Islet of Langerhans (tissue), 1 donor: ENCODE data around the gene MMD.
"Not testable (repeated sequence)": the region's sequence is repeated elsewhere in the genome, so short reads cannot be mapped to it uniquely, and the experiment has no call there.

Experiments
- FAIRE-seq: peaks from one replicate; lab custom pipeline; 2011; peaks lifted over from hg19 to GRCh38; lab: Jason Lieb, UNC

The MMD gene

GRCh38 chr17:55420067-55420775 lies 1.4 kb downstream of the MMD start:
- no peak for FAIRE-seq

- FAIRE-seq, result no peak
Observed at GRCh38 chr17:55418369-55419268, 3.0 kb downstream of the MMD start.

GRCh38 chr17:55417411-55418268 lies 4.0 kb downstream of the MMD start:
- FAIRE-seq, result no peak

GRCh38 chr17:55416470-55417052 lies 5.1 kb downstream of the MMD start:
- no peak for FAIRE-seq

GRCh38 chr17:55416000-55416399 lies 5.6 kb downstream of the MMD start:
- FAIRE-seq, result no peak

GRCh38 chr17:55414983-55415382 lies 6.7 kb downstream of the MMD start:
- FAIRE-seq, result no peak

- FAIRE-seq, result no peak
Observed at GRCh38 chr17:55413825-55414489, 7.7 kb downstream of the MMD start.

- FAIRE-seq, result no peak
Observed at GRCh38 chr17:55411463-55411855, 10.2 kb downstream of the MMD start.

- no peak for FAIRE-seq
Observed at GRCh38 chr17:55410722-55411462, 10.7 kb downstream of the MMD start.

- no peak for FAIRE-seq
Observed at GRCh38 chr17:55409030-55409800, 12.4 kb downstream of the MMD start.

GRCh38 chr17:55407641-55408566 lies 13.7 kb downstream of the MMD start:
- FAIRE-seq, result no peak

GRCh38 chr17:55405600-55405999 lies 16.0 kb downstream of the MMD start:
- FAIRE-seq, result no peak

GRCh38 chr17:55404197-55404596 lies 17.4 kb downstream of the MMD start:
- not testable (repeated sequence) for FAIRE-seq

- no peak for FAIRE-seq
Observed at GRCh38 chr17:55402374-55402773, 19.3 kb downstream of the MMD start.

- FAIRE-seq, result no peak
Observed at GRCh38 chr17:55398689-55399088, 22.9 kb downstream of the MMD start.

GRCh38 chr17:55395803-55396505 lies 25.7 kb downstream of the MMD start:
- FAIRE-seq, result no peak

- no peak for FAIRE-seq
Observed at GRCh38 chr17:55394357-55395021, 27.1 kb downstream of the MMD start.
